Glutamatergic neuron (in vitro differentiated cells): ENCODE data around the gene PTK6. TPM values are rescaled to one million over a fixed set of nuclear protein-coding genes. Genes with fewer than 3 reads are reported as not detected.

ENCODE experiments used
- DNase-seq: peaks from one replicate; pipeline ENCODE4 v3.0.0; 2022
- H3K27ac Mint-ChIP-seq: one replicate; pipeline ENCODE4 v1.8.0; 2020; ENCODE audit warnings: mild to moderate bottlenecking, mixed read lengths, inconsistent platforms; ENCODE audit not compliant: unreplicated experiment
- H3K27me3 Mint-ChIP-seq: one replicate; pipeline ENCODE4 v1.8.0; 2020; ENCODE audit warnings: mild to moderate bottlenecking, moderate library complexity, mixed read lengths, inconsistent platforms; ENCODE audit not compliant: unreplicated experiment
- H3K36me3 Mint-ChIP-seq: one replicate; pipeline ENCODE4 v1.8.0; 2020; ENCODE audit warnings: mild to moderate bottlenecking, mixed read lengths, inconsistent platforms; ENCODE audit not compliant: unreplicated experiment
- H3K4me1 Mint-ChIP-seq: one replicate; pipeline ENCODE4 v1.8.0; 2020; ENCODE audit warnings: mild to moderate bottlenecking, low read depth, mixed read lengths, inconsistent platforms; ENCODE audit not compliant: unreplicated experiment
- H3K4me3 Mint-ChIP-seq: one replicate; pipeline ENCODE4 v1.8.0; 2020; ENCODE audit warnings: mild to moderate bottlenecking, mixed read lengths, inconsistent platforms; ENCODE audit not compliant: unreplicated experiment
- H3K9me3 Mint-ChIP-seq: one replicate; pipeline ENCODE4 v1.8.0; 2020; ENCODE audit warnings: mild to moderate bottlenecking, moderate library complexity, mixed read lengths, inconsistent platforms; ENCODE audit not compliant: unreplicated experiment
- total RNA-seq: library from RNA; stranded (reverse); fragmentation: NEBNext Ultra II Directional; extraction: Animal tissue kit (Norgen Biotek cat#: 25700); gene quantifications from one replicate; pipeline ENCODE4 v1.2.1, GENCODE V29; 2021; ENCODE audit not compliant: unreplicated experiment
- TF ChIP-seq, protein P1 (sequence below): fragments of 200-600 bp; sonication (generic); IDR thresholded peaks from one replicate; pipeline ENCODE4 v1.5.0; 2021; ENCODE audit not compliant: partially characterized antibody, unreplicated experiment

Gene PTK6
- total RNA-seq, 1 donor from 2014 or later, result 0.17 TPM

DNA sequence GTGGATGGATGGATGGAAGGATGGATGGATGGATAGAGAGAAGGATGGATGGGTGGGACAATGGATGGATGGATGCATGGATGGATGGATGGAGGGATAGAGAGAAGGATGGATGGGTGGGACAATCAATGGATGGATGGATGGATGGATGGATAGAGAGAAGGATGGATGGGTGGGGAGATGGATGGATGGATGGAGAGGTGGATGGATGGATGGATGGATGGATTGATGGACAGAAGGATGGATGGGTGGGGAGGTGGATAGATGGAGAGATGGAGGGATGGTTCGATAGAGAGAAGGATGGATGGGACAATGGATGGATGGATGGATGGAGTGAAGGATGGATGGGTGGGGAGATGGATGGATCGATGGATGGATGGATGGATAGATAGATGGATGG is 44.7 kb downstream of the PTK6 start:
- Mint-ChIP-seq H3K27me3 (peaks cover 10% of the 10 kb centered on the region), H3K27ac (peak overlapping the region; percentile 14), H3K4me3 (no peak overlapping the region), H3K4me1 (no peaks in the 10 kb centered on the region), H3K36me3 (peaks cover 14% of the 10 kb centered on the region), H3K9me3 (peaks cover 4% of the 10 kb centered on the region)
- no peak for DNase-seq
- TF ChIP-seq, protein P1, sequence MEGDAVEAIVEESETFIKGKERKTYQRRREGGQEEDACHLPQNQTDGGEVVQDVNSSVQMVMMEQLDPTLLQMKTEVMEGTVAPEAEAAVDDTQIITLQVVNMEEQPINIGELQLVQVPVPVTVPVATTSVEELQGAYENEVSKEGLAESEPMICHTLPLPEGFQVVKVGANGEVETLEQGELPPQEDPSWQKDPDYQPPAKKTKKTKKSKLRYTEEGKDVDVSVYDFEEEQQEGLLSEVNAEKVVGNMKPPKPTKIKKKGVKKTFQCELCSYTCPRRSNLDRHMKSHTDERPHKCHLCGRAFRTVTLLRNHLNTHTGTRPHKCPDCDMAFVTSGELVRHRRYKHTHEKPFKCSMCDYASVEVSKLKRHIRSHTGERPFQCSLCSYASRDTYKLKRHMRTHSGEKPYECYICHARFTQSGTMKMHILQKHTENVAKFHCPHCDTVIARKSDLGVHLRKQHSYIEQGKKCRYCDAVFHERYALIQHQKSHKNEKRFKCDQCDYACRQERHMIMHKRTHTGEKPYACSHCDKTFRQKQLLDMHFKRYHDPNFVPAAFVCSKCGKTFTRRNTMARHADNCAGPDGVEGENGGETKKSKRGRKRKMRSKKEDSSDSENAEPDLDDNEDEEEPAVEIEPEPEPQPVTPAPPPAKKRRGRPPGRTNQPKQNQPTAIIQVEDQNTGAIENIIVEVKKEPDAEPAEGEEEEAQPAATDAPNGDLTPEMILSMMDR, result no peak

DNA sequence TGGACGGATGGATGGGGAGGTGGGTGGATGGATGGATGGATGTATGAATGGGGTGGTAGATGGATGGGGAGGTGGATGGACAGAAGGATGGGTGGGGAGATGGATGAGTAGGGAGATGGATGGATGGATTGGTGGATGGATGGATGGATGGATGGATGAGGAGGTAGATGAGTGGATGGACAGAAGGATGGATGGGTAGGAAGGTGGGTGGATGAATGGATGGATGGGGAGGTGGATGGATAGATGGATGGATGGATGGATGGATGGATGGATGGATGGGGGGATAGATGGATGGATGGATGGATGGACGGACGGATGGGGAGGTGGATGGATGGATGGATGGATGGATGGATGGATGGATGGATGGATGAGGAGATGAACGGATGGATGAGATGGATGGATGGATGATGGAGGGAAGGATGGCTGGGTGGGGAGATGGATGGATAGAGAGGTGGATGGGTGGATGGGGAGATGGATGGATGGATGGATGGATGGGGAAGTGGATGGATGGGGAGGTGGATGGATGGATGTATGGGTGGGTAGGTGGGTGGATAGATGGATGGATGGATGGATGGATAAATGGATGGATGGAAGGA is 45.4 kb downstream of the PTK6 start:
- Mint-ChIP-seq H3K4me1 (no peaks in the 10 kb centered on the region), H3K27me3 (peaks cover 10% of the 10 kb centered on the region), H3K27ac (no peak overlapping the region), H3K4me3 (no peak overlapping the region), H3K36me3 (peaks cover 14% of the 10 kb centered on the region), H3K9me3 (peaks cover 4% of the 10 kb centered on the region)
- DNase-seq, result no peak
- TF ChIP-seq, protein P1, result no peak

DNA sequence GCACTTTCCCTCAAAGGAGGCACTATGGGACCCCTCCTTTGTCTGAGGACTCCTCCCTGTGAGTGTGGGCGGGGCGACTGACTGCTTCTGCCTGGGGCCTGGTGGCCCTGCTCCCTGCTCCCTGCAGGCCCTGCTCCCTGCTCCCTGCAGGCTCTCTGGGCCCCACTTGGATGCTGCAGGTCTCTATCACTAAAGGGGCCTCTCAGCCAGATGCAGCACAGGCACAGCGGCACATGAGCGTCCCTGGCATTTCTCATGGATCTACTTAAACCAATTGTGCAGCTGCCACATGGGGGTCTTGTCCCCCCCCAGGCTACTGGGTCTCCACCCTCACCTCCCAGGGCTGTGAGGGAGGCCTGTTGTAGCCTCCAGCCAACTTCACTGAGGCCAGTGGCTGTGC is 46.1 kb downstream of the PTK6 start:
- Mint-ChIP-seq H3K4me3 (no peak overlapping the region), H3K9me3 (peaks cover 7% of the 10 kb centered on the region), H3K27ac (no peak overlapping the region), H3K4me1 (no peaks in the 10 kb centered on the region), H3K27me3 (peaks cover 10% of the 10 kb centered on the region), H3K36me3 (peaks cover 14% of the 10 kb centered on the region)
- DNase-seq, result no peak
- TF ChIP-seq, protein P1, result no peak

- Mint-ChIP-seq H3K4me3 (no peak overlapping the region), H3K27me3 (peaks cover 8% of the 10 kb centered on the region), H3K9me3 (peaks cover 7% of the 10 kb centered on the region), H3K36me3 (peaks cover 14% of the 10 kb centered on the region), H3K27ac (no peak overlapping the region), H3K4me1 (no peaks in the 10 kb centered on the region)
- DNase-seq, result no peak
- TF ChIP-seq, protein P1, result no peak
Observed at GRCh38 chr20:63490416-63490815, 46.8 kb downstream of the PTK6 start.

DNA sequence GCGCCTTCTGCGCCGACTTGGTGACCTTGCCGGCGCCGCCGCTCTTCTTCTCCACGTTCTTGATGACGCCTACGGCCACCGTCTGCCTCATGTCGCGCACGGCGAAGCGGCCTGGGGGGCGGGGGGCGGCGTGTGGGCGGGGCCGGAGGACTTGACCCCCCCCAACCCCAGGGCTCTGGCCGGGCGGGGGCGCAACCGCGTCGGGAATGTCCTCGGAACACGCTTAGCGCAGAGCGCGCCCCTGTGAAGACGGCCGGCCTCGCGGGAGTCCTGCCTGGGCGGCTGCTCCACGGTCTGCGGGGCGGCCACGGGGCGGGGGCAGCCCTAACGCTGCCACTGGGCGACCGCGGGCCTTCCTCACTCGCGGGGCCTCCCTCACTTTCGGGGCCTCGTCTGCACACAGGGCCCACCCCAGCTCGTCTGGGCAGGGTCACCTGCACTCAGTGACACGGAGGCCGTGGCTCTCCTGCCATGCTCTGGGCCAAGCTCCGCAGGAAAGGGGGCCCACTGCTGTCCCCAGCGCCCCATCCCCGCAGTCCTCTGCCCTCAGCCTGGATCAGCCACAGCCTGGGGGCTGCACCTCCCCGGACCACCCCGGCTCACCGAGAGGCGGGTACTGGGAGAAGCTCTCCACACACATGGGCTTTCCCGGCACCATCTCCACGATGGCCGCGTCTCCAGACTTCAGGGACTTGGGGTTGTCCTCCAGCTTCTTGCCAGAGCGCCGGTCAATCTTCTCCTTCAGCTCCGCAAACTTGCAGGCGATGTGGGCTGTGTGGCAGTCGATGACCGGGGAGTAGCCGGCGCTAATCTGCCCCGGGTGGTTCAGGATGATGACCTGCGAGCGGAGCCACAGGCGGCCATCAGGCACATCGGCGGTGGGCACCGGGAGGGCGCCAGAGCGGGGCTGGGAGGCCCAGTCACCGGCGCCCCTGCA is 48.6 kb downstream of the PTK6 start:
- TF ChIP-seq, protein P1, result no peak
- Mint-ChIP-seq H3K9me3 (peaks cover 7% of the 10 kb centered on the region), H3K27ac (no peak overlapping the region), H3K4me1 (peaks cover 2% of the 10 kb centered on the region), H3K36me3 (peaks cover 14% of the 10 kb centered on the region), H3K4me3 (no peak overlapping the region), H3K27me3 (peaks cover 8% of the 10 kb centered on the region)
- DNase-seq, result peak; percentile 59
